A204.1 (cell line): ENCODE data around the gene TMEM72.

Experiments
- FAIRE-seq: peaks from 2 replicates; lab custom pipeline; 2012; peaks lifted over from hg19 to GRCh38; lab: Jason Lieb, UNC

Gene TMEM72

DNA sequence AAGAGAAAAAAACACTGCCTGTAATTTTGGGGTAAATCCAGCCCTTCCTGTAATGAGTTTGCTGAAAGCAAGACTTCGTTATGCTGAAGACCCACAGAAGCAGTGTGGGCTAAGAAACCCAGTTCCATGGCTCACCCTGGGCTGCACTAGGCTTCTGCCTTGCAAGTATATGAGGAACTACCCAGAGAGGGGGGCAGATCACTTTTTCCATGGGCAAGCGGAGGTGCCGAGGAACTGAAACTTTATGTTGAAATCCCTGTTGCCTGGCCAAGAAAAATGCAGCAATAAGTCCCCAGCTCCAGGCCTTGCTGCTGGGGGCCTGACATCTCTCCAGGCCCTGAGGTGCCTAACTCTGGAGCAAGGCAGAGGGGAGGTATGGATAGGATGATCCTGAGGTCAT lies 57.0 kb downstream of the TMEM72 start:
- no peak for FAIRE-seq

GRCh38 chr10:44968500-44969400 lies 57.6 kb downstream of the TMEM72 start:
- FAIRE-seq, result no peak

DNA sequence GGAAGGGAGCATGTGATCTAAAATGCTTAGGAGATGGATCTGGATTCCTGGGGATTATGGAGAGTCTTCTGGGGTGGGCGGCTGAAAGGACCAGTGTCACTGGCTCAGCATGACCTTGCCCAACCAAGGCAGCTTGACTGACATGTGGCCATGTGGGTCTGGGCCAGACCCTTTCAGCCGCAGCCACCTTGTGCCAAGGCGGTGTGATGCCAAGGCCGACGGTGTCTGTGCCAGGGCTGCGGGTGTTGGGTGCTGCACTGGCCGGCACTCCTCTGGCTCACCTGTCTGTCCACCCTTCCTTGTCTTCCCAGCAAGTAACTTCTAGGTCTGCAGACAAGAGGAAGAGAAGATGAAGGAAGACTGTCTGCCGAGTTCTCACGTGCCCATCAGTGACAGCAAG lies 58.7 kb downstream of the TMEM72 start:
- FAIRE-seq, result no peak

GRCh38 chr10:44970812-44971395 lies 59.8 kb downstream of the TMEM72 start:
- no peak for FAIRE-seq

GRCh38 chr10:44971434-44971833 lies 60.3 kb downstream of the TMEM72 start:
- no peak for FAIRE-seq

GRCh38 chr10:44971935-44972757 lies 61.0 kb downstream of the TMEM72 start:
- no peak for FAIRE-seq

GRCh38 chr10:44972874-44973306 lies 61.8 kb downstream of the TMEM72 start:
- FAIRE-seq, result no peak

DNA sequence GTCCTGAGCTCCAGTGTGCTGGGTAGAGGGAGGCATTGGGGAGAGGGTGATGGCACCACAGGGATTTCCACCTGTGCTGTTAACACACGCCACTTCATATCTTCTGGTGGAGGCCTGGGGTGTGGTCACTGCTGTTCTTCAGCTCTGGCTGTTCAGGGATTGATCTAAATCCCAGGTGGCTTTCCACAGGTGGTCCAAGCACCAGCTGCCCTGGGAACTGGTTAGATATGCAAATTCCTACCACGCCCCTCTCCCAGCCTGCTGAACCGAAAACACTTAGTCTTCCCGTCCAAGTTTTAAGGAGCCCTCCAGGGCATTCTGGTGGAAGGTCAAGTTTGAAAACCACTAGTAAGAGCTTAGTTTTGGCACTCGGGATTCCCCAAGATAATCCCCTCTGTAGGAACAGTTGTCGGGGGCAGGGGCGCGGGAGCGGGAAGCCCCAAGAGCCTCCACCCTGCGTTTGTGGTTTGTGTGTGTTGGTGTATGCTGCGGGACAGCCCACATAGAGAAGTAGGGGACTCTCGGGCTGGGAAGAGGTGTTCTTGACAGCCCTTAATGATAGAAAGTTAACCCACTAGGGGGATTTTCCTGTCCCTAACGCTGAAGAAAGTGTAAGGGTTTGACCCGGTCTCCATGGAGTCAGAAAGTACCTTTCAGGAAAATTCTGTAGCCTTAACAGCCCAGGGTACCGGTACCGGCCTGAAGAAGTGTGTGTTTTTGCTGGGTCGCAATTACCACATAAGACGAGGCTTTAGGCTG lies 62.4 kb downstream of the TMEM72 start:
- no peak for FAIRE-seq

DNA sequence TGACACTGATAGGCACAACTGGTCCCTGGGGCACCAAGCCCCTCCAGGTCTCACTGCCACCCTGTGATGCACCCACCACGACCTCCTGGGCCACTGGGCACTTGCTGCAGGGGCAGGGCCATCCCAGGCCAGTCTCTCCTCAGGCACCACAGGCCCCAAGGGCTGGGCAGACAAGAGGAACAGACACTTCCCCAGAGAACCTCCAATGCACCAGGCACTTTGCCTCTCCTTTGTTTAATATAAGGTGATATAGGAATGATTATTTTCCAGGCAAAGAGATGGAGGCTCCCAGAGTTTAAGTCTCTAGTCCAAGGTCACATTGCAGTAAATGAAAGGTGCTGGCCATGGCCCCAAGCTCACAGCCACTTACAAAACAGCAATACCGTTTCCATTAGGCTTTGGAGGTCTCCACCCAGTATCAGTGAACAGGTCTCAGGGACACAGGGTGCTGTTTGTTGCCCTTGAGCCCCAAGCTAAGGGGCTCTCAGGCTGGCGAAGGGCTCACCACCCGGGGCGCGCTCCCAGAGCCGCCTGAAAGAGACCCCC lies 63.0 kb downstream of the TMEM72 start:
- no peak for FAIRE-seq

- FAIRE-seq, result no peak
Measured at GRCh38 chr10:44974628-44975430, 63.7 kb downstream of the TMEM72 start.

GRCh38 chr10:44975431-44976331 lies 64.5 kb downstream of the TMEM72 start:
- no peak for FAIRE-seq

DNA sequence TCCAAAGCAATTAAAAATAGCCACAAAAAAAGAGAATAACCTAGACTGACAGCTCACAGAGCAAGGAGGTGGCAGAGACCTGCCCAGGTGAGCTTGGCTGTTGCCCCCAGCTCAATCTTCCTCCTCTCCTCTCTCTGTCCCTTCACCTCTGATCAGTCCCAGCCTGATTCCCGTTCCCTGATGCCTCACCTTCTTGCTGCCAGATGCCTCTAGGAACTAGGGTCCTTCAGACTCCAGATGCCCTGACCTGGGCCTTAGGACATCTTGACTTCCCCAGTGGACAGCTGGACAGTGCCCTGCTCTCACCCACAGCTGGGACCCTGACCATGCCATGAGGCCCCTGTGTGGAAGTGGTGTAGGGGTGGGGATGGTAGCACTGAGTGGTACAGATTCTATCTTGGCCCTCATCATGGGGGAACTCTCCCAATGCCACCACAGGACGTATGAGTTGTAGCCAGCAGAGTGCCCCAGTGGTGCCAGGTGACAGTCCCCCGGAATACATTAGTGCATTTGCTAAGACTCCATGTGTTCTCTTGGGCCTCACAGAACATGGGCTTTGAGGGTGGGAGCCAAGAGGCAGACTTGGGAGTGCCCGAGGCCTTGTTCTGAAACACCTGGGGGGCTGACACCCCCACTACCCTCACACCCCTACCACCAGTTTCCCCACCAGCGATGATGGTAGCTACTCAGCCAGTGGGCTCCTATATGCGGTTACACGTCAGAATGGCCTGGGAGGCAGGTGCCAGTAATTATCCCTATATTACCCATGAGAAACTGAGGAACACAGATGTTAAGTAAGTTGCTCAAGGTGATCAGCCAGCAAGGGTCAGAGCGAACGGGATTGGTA lies 65.4 kb downstream of the TMEM72 start:
- no peak for FAIRE-seq

- FAIRE-seq, result no peak
Measured at GRCh38 chr10:44977287-44978212, 66.4 kb downstream of the TMEM72 start.

GRCh38 chr10:44978213-44978569 lies 67.1 kb downstream of the TMEM72 start:
- no peak for FAIRE-seq

- FAIRE-seq, result no peak
Measured at GRCh38 chr10:44978570-44979280, 67.6 kb downstream of the TMEM72 start, which contains the start of gene DEPP1. Gene DEPP1 (minus strand): TSS chr10:44978809. CDS start chr10:44978030, 779 bp downstream.

GRCh38 chr10:44979281-44980191 lies 68.4 kb downstream of the TMEM72 start:
- FAIRE-seq, result no peak
